ENCODE data around the gene NEO1.

Gene NEO1

DNA sequence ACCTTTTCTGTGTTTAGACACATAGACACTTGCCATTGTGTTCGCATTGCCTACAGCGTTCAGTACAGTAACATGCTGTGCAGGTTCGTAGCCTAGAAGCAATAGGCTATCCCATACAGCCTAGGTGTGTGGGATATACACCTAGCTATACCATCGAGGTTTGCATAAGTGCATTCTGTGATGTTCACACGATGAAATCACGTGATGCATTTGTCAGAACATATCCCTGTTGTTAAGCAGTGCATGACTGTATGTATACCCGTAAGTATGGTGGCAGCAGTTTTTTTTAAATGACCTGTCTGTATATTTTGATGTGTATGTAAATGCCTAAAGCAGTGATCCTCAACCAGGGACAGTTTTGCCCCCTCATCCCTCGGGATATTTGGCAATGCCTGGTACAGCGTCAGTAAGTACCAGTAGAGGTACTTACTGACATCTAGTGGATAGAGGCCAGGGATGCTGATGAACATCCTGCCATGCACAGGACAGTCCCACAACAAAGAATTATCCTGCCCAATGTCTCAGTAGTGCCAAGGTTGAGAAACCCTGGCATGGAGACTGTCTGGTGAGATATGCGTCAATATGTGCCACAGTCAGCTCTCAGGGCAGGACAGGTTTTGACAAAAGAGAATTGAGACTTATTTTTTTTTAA lies 187.4 kb downstream of the NEO1 start:
- no peak overlapping the region for H3K4me3 ChIP-seq (IDR thresholded peaks at IDR 0.05; ENCODE audit: insufficient read depth, low read depth, low read length)
- no peaks in the 10 kb centered on the region for H3K27me3 ChIP-seq (ENCODE audit: insufficient read depth, low read depth)
- H3K79me2 ChIP-seq (ENCODE audit: insufficient read depth, low read depth) = no peaks in the 10 kb centered on the region
- no peak overlapping the region for H3K9ac ChIP-seq
- TF ChIP-seq, protein P1, sequence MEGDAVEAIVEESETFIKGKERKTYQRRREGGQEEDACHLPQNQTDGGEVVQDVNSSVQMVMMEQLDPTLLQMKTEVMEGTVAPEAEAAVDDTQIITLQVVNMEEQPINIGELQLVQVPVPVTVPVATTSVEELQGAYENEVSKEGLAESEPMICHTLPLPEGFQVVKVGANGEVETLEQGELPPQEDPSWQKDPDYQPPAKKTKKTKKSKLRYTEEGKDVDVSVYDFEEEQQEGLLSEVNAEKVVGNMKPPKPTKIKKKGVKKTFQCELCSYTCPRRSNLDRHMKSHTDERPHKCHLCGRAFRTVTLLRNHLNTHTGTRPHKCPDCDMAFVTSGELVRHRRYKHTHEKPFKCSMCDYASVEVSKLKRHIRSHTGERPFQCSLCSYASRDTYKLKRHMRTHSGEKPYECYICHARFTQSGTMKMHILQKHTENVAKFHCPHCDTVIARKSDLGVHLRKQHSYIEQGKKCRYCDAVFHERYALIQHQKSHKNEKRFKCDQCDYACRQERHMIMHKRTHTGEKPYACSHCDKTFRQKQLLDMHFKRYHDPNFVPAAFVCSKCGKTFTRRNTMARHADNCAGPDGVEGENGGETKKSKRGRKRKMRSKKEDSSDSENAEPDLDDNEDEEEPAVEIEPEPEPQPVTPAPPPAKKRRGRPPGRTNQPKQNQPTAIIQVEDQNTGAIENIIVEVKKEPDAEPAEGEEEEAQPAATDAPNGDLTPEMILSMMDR (conservative IDR thresholded peaks at IDR 0.05; ENCODE audit: low read depth, low read length) = no peak
- no peak overlapping the region for H2AFZ ChIP-seq (ENCODE audit: low read depth)
- no peaks in the 10 kb centered on the region for H4K20me1 ChIP-seq (ENCODE audit: insufficient read depth)
- no peak overlapping the region for H3K4me2 ChIP-seq
- no peaks in the 10 kb centered on the region for H3K36me3 ChIP-seq (ENCODE audit: insufficient read depth)
- no peak overlapping the region for H3K27ac ChIP-seq
- no peaks in the 10 kb centered on the region for H3K4me1 ChIP-seq (ENCODE audit: low read depth, poor library complexity, severe bottlenecking)

DNA sequence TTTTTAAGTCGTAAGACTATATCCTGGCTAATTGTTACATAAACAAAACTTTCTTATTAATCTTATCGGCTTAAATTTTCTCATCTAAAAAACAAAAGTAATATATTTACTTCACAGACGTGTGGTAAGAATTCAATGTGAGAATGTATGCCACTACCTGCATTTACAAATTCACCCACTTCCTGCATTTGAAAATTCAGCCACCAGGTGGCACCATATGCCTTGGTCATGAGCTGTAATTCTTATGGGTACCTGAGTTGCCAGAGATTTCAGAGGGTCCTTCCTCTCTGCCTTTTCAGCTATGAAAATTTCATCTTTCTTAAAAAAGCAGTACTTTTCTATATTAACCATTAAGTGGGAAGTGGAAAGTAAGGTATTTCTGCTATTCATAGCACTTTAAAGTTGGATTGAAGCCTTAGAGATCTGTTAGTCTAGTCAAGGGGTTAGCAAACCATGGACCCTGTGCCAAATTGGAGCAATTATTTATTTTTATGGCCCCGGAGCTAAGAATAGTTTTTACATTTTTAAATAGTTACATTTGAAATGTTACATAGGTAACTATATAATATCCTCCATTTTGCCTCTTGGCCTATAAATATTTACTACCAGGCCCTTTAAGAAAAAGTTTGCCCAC lies 188.7 kb downstream of the NEO1 start:
- Histone ChIP-seq H3K27me3 (ENCODE audit: insufficient read depth, low read depth) (no peaks in the 10 kb centered on the region), H3K4me1 (ENCODE audit: low read depth, poor library complexity, severe bottlenecking) (no peaks in the 10 kb centered on the region), H3K79me2 (ENCODE audit: insufficient read depth, low read depth) (no peaks in the 10 kb centered on the region), H2AFZ (ENCODE audit: low read depth) (no peak overlapping the region), H3K4me3 (IDR thresholded peaks at IDR 0.05; ENCODE audit: insufficient read depth, low read depth, low read length) (no peak overlapping the region), H3K27ac (no peak overlapping the region), H3K36me3 (ENCODE audit: insufficient read depth) (no peaks in the 10 kb centered on the region), H4K20me1 (ENCODE audit: insufficient read depth) (no peaks in the 10 kb centered on the region), H3K4me2 (no peak overlapping the region), H3K9ac (no peak overlapping the region)
- TF ChIP-seq, protein P1 (conservative IDR thresholded peaks at IDR 0.05; ENCODE audit: low read depth, low read length) = peak; percentile 93

DNA sequence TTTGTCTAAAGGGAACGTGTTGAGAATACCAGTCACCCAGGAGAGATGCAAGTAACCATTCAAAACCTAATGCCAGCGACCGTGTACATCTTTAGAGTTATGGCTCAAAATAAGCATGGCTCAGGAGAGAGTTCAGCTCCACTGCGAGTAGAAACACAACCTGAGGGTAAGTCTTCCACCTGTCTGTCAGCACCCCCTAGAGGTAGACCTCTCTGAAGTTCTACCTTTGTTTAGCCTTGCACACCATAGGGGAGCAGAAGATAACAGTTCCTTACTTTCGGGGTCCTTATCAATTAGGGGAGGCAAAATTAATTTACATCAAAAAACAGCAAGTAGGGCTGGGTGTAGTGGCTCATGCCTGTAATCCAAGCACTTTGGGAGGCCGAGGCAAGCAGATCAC lies 192.1 kb downstream of the NEO1 start:
- Histone ChIP-seq H3K27me3 (ENCODE audit: insufficient read depth, low read depth) (no peaks in the 10 kb centered on the region), H3K4me1 (ENCODE audit: low read depth, poor library complexity, severe bottlenecking) (no peaks in the 10 kb centered on the region), H3K4me2 (no peak overlapping the region), H4K20me1 (ENCODE audit: insufficient read depth) (no peaks in the 10 kb centered on the region), H3K4me3 (IDR thresholded peaks at IDR 0.05; ENCODE audit: insufficient read depth, low read depth, low read length) (no peak overlapping the region), H2AFZ (ENCODE audit: low read depth) (no peak overlapping the region), H3K79me2 (ENCODE audit: insufficient read depth, low read depth) (no peaks in the 10 kb centered on the region), H3K36me3 (ENCODE audit: insufficient read depth) (no peaks in the 10 kb centered on the region), H3K27ac (no peak overlapping the region), H3K9ac (no peak overlapping the region)
- TF ChIP-seq, protein P1 (conservative IDR thresholded peaks at IDR 0.05; ENCODE audit: low read depth, low read length) = peak; percentile 57

DNA sequence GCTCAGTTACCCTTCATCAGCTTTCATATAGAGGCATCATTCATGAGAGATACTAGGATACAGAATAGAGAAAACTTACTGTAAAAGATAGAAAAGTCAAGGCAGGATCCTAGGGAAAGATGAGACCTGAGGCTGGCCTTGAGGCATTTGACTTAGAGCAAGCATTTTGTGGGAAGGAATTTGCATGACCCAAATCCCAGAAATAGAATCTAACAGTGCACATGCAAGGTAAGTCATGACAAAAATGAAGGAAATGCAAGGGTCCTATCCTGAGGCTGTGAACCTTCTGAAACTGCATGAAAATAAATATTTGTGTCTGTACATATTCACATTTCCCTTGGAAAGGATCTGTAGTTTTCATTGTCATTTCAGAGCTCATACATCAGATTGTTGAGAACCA lies 194.2 kb downstream of the NEO1 start:
- H4K20me1 ChIP-seq (ENCODE audit: insufficient read depth) = no peaks in the 10 kb centered on the region
- H3K9ac ChIP-seq = no peak overlapping the region
- no peak overlapping the region for H2AFZ ChIP-seq (ENCODE audit: low read depth)
- H3K27me3 ChIP-seq (ENCODE audit: insufficient read depth, low read depth) = no peaks in the 10 kb centered on the region
- no peaks in the 10 kb centered on the region for H3K79me2 ChIP-seq (ENCODE audit: insufficient read depth, low read depth)
- H3K4me1 ChIP-seq (ENCODE audit: low read depth, poor library complexity, severe bottlenecking) = no peaks in the 10 kb centered on the region
- no peak overlapping the region for H3K4me3 ChIP-seq (IDR thresholded peaks at IDR 0.05; ENCODE audit: insufficient read depth, low read depth, low read length)
- TF ChIP-seq, protein P1 (conservative IDR thresholded peaks at IDR 0.05; ENCODE audit: low read depth, low read length) = no peak
- no peak overlapping the region for H3K4me2 ChIP-seq
- H3K36me3 ChIP-seq (ENCODE audit: insufficient read depth) = no peaks in the 10 kb centered on the region
- H3K27ac ChIP-seq = no peak overlapping the region
